ENCODE data around the gene WDR1. TPM values are rescaled to one million over a fixed set of nuclear protein-coding genes. Genes with fewer than 3 reads are reported as not detected.
A peak's percentile ranks its signal among the peaks of the same experiment; 100 is the strongest.

The WDR1 gene
- total RNA-seq, 1 donor from 2014 or later = 264 TPM

DNA sequence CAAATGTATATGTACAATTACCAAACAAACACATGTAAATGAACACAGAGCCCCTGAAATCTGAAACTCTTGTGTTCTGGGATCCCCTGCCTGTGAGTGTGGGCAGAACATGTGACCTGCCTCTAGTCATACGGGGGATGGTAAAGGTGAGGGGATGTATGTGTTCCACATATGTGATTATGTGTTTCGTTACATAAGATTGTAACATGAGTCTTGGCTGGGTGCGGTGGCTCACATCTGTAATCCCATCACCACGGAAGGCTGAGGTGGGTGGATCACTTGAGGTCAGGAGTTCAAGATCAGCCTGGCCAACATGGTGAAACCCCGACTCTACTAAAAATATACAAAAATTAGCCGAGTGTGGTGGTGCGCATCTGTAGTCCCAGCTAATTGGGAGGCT, 58.2 kb downstream of the WDR1 start:
- ATAC-seq (no peak), DNase-seq (ENCODE audit: low spot score) (no peak)
- intact Hi-C loops (cut with DNase I) = no loop called here

DNA sequence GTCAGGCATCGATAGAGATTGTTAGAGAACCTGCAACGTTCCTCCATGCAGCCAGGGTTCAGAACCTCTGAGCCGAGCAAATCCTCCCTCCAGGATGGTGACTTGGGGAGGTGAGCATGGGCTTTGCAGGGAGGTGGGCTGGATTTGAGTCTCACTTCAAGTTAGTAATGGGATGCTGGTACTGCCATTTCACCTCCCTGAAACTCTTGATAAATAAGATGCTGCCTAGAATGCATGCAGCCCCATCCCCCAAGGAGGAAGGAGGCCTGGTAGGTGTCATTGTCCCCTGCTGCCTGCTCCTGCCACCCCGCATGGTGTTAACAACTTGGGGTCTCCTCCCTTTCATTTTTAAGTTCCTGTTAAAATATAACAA, 59.6 kb downstream of the WDR1 start:
- no peak for ATAC-seq
- DNase-seq (ENCODE audit: low spot score) = no peak
- intact Hi-C loops (cut with DNase I) = no loop called here

DNA sequence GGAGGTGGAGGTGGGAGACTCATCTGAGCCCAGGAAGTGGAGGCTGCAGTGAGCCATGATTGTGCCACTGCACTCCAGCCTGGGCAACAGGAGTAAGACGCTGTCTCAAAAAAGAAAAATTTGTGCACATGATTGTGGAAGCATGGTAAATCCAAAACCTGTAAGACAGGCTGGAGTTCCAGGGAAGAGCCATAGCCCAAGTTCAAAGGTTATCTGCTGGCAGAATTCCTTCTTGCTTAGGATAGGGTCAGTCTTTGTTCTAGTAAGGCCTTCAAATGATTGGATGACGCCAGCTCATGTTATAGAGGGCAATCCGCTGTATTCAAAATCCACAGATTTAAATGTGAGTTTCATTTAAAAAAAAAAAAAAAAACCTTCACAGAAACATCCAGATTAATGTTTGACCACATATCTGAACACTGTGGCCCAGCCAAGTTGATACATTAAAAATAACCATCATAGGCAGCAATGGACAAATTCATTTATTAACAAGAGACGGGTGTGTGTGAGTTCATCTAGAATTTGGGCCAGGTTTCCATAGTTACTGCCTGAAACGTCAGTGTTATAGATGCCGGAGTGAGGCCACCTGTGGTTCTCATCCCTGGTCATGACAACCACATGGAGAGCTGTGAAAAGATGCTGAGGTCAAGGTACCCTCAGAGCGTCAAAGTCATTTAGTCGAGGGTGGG, 60.1 kb downstream of the WDR1 start:
- no peak for DNase-seq (ENCODE audit: low spot score)

DNA sequence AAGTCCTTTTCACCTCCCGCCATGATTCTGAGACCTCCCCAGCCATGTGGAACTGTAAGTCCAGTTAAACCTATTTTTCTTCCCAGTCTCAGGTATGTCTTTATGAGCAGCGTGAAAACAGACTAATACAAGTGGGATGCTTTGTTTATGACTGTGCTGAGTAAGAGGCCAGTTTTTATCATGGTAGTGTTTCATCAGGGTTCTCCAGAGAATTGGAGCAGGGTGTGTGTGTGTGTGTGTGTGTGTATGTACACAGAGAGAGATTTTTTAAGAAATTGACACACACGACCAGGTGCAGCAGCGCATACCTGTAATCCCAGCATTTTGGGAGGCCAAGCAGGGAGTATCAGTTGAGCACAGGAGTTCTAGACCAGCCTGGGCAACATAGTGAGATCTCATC, 60.7 kb downstream of the WDR1 start:
- intact Hi-C loops (cut with DNase I) = loop anchor here (1.0 kb wide), 1 partner anchor 45 kb away; no protein-coding TSS in a partner anchor
- DNase-seq (ENCODE audit: low spot score) (no peak), ATAC-seq (no peak)

More for the DNA sequence above, 60.1 kb downstream of the WDR1 start:
- ATAC-seq = no peak
- intact Hi-C loops (cut with DNase I) = no loop called here

DNA sequence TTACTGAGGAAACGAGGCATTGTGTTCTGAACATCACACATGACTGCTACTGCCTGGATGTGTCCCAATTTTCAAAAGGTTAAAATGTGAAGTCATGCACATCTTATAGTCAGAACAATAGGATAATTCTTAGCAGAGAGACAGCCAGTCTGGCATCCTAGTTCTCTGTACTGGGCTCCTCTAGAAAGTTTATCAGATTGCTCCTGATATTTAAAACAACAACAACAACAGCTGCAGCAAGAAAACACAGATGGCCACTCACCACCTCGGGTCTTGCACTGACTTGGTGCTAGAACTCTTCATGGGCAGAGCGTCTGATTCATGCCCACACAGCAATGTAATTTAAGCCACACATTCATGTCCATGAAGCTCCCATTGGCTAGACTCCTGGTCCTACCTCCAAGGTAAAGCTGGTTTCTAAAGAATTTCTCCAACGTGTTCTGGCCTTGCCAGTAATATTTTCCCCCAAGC, 62.0 kb downstream of the WDR1 start:
- intact Hi-C loops (cut with DNase I) = loop anchor here (1.0 kb wide), 1 partner anchor 47 kb away; no protein-coding TSS in a partner anchor
- ATAC-seq (no peak), DNase-seq (ENCODE audit: low spot score) (no peak)

DNA sequence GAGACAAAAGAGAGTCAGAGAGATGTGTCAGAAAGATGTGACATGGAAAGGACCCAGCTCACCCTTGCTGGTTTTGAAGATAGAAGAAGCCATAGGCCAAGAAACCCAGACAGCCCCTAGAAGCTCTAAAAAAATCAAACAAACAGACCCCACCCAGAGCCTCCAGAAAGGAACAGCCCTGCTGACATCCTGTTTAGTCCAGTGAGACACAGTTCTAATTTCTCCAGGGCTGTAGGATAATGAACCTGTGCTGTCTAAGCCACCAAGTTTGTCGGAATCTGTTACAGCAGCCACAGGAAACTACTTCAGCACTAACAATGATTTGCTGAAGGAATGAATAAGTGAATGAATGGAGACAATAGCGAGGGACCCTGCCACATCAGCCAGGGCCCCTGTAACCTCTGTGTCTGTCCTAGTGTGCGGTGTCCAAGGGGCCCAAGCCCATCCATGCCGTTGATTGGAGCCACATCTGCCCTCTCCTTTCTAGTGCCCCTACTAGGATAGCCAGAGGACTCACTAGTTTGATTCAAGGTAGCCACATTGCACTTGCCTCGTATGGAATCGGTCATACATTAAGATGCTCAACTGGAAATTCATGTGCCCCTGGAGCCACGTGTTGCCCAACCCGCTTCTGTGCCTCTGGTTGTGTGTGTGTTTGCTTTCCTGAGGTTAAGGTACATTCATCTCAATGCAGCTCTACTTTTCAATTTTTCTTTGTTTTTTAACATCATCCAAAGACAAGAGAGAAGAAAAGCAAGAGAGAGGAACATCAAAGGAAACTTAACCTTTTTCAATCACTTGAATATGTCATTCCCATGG, 62.8 kb downstream of the WDR1 start:
- no peak for DNase-seq (ENCODE audit: low spot score)
- intact Hi-C loops (cut with DNase I) = no loop called here
- no peak for ATAC-seq

DNA sequence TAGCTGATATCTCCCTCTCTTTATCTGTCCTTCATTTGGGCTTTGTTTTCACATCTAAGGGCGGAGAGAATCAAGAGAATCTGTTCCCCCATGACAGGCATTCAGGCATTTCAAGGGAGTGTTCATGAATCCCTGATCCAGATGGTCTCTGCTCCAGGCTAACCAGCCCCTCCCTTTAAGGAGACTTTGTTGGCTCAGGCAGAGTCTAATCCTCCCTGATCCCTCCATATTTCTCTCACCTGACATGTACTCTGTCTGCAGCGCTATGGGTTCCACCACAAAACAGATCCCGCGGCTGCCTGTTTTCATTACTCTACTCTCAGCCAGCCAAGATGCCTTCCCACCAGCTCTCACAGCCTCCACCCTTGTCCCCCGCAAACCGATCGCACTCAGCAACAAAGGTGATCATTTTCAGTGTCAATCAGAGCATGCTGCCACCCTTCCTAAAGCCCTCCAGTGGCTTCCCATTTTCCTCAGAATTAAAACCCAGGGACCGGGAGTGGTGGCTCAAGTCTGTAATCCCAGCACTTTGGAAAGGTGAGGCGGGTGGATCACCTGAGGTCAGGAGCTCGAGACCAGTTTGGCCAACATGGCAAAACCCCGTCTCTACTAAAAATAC, 65.0 kb downstream of the WDR1 start:
- DNase-seq (ENCODE audit: low spot score) (no peak), ATAC-seq (no peak)
- intact Hi-C loops (cut with DNase I) = no loop called here

DNA sequence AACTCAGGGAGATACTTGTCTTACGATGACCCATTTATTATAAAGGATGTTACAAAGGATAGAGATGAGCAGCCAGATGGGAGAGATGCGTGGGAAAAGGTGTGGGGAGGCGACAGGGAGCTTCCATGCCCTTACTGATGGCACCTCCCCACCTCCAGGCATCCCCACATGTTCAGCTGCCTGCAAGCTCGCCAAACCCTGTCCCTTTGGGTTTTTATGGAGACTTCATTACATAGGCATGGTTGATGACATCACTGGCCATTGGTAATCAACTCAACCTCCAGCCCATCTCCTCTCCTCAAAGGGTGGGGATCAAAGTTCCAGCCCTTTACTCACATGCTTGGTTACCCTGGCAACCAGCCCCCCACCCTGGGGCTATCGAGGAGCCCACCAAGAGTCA, 65.9 kb downstream of the WDR1 start:
- ATAC-seq (no peak), DNase-seq (ENCODE audit: low spot score) (no peak)
- intact Hi-C loops (cut with DNase I) = no loop called here

DNA sequence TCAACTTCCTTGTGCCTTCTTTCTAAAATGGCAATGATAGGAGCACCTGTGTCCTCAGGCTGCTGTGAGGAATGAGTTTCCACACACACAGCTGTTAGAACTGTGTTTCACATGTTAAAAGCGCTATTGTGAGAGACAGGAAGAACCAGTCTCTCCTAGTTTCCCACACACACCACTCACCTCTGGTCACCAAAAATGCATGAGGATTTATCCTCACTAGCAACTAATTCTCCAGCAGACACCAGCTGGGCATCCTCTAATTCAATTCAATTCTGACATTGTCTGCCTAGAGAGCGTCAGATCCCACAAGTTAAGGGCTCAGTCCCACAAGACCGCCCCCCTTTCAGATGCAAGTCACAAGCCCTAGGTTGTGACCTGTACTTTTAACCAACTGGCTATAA, 66.3 kb downstream of the WDR1 start:
- intact Hi-C loops (cut with DNase I) = no loop called here
- DNase-seq (ENCODE audit: low spot score) (no peak), ATAC-seq (no peak)

DNA sequence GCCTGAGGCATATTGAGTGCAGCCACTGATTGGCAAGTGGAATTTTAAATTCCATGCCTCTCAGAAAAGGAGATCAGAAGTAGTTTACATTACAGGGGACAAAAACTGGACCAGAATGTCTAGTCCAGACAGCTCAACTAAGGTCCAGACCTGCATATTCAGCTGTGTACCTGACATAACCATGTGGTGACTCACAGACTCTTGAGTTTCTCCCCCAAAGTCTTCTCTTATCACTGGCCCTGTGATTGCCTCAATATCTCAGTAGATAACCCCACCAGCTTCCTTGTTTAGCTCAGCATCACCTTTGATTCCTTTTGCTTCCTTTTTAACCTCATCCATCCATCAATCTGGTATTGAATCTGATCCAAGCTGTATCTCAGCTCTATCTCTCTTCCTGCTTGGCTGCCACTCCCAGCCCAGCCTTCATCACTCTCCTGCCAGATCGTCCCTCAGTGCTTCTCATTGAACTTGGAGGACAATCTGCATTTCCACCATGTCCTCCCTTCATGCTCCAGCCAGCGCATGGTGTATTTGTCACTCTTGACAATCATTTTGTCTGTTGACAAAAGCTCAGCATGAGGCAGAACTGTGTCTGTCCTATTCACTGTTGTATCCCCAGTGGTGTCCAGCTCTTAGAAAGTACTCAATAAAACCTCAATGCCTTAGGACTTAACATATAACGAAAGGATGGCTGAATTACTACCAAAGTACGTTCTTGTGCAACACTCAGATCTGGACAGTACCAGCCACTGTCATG, 67.5 kb downstream of the WDR1 start:
- intact Hi-C loops (cut with DNase I) = loop anchor here (5.0 kb wide), 1 partner anchor 1782 kb away; the partner anchor contains the start of gene HTRA3
- ATAC-seq (no peak), DNase-seq (ENCODE audit: low spot score) (no peak)

DNA sequence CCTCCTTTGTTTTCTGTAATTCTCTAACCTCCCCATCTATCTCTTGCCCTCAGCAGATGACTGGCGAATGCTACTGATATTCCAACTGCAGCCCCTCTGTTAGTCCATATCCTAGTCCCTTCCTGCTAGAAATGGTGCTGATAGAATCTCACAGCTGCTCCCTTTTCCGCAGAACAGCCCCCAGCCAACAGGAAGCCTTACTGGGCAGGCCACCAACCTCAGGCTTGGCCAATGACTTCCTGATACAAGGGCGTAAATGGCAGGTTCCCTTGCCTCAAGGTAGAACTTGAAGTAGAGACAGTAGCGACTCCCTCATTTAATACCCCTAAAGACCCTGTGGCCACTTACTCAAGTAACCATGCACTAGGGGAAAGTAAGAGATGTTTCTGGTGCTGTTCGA, 68.6 kb downstream of the WDR1 start:
- intact Hi-C loops (cut with DNase I) = loop anchor here (5.0 kb wide), 1 partner anchor 1781 kb away; the partner anchor contains the start of gene HTRA3
- no peak for ATAC-seq
- DNase-seq (ENCODE audit: low spot score) = no peak

DNA sequence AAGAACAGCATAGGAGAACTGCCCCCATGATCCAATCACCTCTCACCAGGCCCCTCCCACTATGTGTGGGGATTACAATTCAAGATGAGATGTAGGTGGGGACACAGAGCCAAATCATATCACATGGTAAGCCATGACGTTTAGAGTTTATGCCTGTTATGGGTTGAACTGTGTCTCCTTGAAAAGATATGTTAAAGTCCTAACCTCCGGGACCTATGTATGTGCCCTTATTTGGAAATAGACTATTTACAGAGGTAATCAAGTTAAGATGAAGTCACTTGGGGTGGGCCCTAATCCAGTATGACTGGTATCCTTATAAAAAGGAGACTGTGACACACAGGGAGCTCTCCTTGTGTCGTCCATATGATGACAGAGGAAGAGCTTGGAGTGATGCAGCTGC, 70.1 kb downstream of the WDR1 start:
- intact Hi-C loops (cut with DNase I) = loop anchor here (5.0 kb wide), 1 partner anchor 1779 kb away; the partner anchor contains the start of gene HTRA3
- ATAC-seq = no peak
- DNase-seq (ENCODE audit: low spot score) = no peak

DNA sequence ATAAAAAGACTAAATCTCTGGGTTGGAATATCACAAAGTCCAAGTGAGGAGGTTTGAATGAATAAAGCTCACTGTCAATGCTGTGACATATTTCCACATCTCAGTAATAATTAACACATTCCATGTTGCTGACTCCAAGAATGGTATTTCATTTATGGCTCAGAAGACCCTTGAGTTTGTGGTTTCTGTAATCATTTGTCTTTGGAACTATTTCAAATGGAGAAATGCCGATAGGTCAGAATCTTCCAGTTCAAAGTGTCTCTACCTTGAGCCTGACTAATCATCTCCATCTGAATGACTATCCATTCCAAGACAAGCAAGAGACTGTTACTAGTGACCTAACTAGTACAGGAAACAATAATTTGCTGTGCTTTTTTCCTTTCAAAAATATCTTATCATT, 71.1 kb downstream of the WDR1 start:
- ATAC-seq = no peak
- DNase-seq (ENCODE audit: low spot score) = no peak
- intact Hi-C loops (cut with DNase I) = loop anchor here (5.0 kb wide), 1 partner anchor 1778 kb away; the partner anchor contains the start of gene HTRA3

DNA sequence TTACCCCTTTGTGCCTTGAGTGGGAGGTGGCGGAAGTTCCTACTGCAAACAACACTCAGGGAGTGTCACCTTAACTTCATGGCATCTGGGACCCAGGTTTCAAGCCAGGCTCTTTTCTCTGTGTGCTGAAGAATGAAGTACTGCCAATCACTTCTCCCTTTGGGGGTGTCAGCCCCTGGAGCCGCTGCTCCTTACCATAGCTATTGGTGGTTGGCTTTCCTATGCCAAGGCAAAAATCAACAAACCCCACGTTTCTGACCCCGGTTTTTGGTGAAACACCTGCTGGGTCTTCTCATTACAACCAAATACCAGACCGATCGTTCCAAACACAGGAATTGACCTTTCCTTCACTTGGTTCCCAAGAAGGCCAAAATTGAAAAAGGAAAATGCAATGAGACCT, 75.6 kb downstream of the WDR1 start:
- ATAC-seq = no peak
- intact Hi-C loops (cut with DNase I) = no loop called here
- DNase-seq (ENCODE audit: low spot score) = no peak

DNA sequence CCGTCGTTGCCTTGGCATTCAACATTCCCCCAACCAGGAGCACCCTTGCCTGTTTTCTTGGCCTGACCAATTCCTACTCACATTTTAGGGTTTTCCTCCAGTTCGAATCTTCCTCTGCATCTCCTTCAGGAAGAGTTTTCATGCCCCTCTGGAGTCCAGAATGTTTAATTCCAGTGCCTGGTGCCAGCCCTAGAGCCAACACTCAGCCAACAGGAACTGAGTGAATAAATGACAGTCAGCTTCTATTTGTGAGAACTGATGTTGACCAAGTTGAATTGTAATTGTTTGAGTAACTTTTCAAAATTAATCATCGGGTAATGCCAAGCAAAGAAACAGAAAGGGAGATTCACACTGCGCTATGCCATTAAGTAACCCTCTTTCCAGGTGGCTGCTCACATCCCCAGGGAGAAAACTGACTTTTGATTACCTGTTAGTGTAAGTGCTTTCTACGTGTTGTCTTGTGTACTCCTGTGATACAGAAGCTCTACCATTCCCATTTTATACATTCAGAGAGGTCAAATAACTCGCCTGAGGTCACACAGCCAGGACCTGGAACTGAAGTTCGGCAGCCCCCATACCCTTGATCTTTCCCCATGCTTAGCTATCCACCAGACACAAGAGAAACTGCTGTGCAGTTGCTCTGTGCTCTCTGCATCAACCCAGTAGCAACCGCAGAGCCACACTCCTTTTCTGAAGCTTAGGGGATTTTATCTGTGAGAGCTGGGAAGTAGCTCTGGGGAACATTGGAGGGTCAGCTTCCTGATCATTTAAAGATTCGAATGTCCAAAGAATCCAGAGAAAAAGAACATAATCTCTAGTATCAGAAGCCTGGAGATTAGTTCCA, 76.3 kb downstream of the WDR1 start:
- DNase-seq (ENCODE audit: low spot score) (no peak), ATAC-seq (no peak)
- intact Hi-C loops (cut with DNase I) = no loop called here

DNA sequence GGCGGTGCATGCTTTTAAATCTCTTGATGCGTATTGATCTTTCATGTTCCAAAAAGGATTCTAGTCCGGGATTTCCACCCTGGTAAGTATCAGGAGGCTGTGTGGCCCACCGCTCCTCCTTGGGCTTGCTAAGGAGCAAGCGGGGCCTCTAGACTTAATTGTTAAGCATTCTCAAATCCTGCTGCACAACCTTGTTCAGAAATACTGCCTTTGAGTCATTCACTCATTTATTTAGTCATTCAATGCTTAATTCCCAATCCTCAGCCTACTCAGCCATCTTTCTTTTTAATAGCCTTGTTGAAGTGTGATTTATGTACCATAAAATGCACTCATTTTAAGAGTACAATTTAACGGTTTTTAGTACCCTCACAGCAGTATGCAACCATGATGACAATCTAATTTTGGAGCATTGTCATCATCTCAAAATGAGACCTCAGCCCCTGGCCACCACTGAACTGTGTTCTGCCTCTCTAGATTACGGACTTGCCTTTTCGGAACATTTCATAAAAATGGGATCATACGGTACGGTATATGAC, 79.7 kb downstream of the WDR1 start:
- ATAC-seq (no peak), DNase-seq (ENCODE audit: low spot score) (no peak)
- intact Hi-C loops (cut with DNase I) = no loop called here

DNA sequence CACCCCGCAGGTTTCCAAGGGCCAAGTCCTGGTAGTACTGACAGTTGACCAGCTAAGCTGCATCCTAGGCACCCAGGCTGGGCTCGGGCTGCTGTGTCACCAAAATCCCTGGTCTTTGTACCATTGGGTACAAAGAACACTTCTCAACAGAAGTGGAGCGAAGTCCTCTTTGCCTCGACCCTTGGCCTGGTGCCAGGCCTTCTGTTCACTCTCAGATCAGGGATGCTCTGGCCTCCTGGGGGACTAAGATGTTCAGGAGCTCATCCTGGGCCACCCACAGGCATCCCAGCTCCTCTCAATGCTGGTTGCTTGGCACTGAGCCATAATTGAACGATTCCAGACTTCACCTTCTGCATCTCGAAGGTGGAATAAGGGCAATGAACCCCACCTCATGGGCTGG, 81.5 kb downstream of the WDR1 start:
- intact Hi-C loops (cut with DNase I) = no loop called here
- DNase-seq (ENCODE audit: low spot score) = peak; percentile 57
- ATAC-seq = no peak

DNA sequence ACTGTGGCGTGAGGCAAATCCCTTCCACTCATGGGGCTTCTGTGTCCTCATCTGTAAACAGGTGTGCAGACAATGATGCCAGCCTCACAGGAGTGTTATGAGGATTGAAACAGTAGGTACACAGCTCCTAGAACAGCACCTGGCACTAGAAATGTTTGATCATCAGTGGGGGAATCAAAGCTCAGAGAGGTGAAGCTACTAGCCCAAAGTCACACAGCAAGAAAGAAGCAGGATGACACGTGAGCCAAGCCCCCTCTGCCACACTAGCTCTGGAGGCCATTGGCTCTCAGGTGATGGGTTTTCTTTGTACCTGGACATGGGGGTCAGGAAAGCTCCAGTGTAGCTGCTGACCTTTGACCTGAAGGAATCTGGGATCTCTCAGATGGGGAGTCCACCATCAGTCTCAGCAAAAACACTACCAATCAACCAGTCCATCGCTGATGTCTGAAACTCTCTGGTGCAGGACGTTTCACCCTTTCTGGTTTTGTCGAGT, 81.9 kb downstream of the WDR1 start:
- no peak for DNase-seq (ENCODE audit: low spot score)
- ATAC-seq = no peak
- intact Hi-C loops (cut with DNase I) = no loop called here

Data from sciatic nerve (tissue), 2 donors.